KMS-11 (cell line): ENCODE data around the gene ACAD8.
A peak's percentile ranks its signal among the peaks of the same experiment; 100 is the strongest.

Experiments used
- H2AFZ ChIP-seq: fragments of 200-600 bp; sonication (generic); 2 replicates; pipeline ENCODE4 v1.6.1; 2016; ENCODE audit warnings: antibody characterized with exemption, mixed run types, low read depth
- H3K27ac ChIP-seq: fragments of 200-600 bp; sonication (generic); 2 replicates; pipeline ENCODE4 v1.6.1; 2016; ENCODE audit warnings: mild to moderate bottlenecking, mixed run types
- H3K27me3 ChIP-seq: fragments of 200-600 bp; sonication (generic); 2 replicates; pipeline ENCODE4 v1.6.1; 2017; ENCODE audit warnings: mild to moderate bottlenecking, low read depth, mixed run types, moderate library complexity; ENCODE audit not compliant: insufficient read depth
- H3K36me3 ChIP-seq: fragments of 200-600 bp; sonication (generic); 2 replicates; pipeline ENCODE4 v1.6.1; 2017; ENCODE audit warnings: mild to moderate bottlenecking, mixed run types; ENCODE audit not compliant: insufficient read depth
- H3K4me1 ChIP-seq: fragments of 200-600 bp; sonication (generic); 2 replicates; pipeline ENCODE4 v1.6.1; 2016; ENCODE audit warnings: mild to moderate bottlenecking, low read depth, mixed run types; ENCODE audit not compliant: poor library complexity, severe bottlenecking
- H3K4me2 ChIP-seq: fragments of 200-600 bp; sonication (generic); 2 replicates; pipeline ENCODE4 v1.7.0; 2016; ENCODE audit warnings: mild to moderate bottlenecking, mixed run types
- H3K4me3 ChIP-seq: fragments of 200-600 bp; sonication (generic); IDR thresholded peaks from 2 replicates; pipeline ENCODE4 v1.6.1; 2017; ENCODE audit warnings: low read depth, low read length, mixed read lengths; ENCODE audit not compliant: insufficient read depth
- H3K79me2 ChIP-seq: fragments of 200-600 bp; sonication (generic); 2 replicates; pipeline ENCODE4 v1.6.1; 2016; ENCODE audit warnings: low read depth, mixed run types; ENCODE audit not compliant: insufficient read depth
- H3K9ac ChIP-seq: fragments of 200-600 bp; sonication (generic); 2 replicates; pipeline ENCODE4 v1.6.1; 2016; ENCODE audit warnings: mild to moderate bottlenecking, mixed run types
- H4K20me1 ChIP-seq: fragments of 200-600 bp; sonication (generic); 2 replicates; pipeline ENCODE4 v1.6.1; 2016; ENCODE audit warnings: mild to moderate bottlenecking, mixed run types; ENCODE audit not compliant: insufficient read depth
- CTCF ChIP-seq: fragments of 200-600 bp; sonication (generic); conservative IDR thresholded peaks from 2 replicates; pipeline ENCODE4 v1.6.1; 2017; ENCODE audit warnings: low read depth, mild to moderate bottlenecking, antibody characterized with exemption, low read length, moderate library complexity, mixed read lengths

ACAD8 gene

GRCh38 chr11:134253188-134253993, at the start of gene ACAD8, which contains the start of gene THYN1:
TSS of gene ACAD8 (plus strand) at chr11:134253568. CDS start at chr11:134253601, 33 bp downstream.
TSS of gene THYN1 (minus strand) at chr11:134253352. CDS start at chr11:134252882, 470 bp downstream.
- H4K20me1 ChIP-seq = no peaks in the 10 kb centered on the region
- no peaks in the 10 kb centered on the region for H3K79me2 ChIP-seq
- no peak within 1 kb of the TSS for H3K4me3 ChIP-seq
- no peak within 1 kb of the TSS for H3K27ac ChIP-seq
- H3K36me3 ChIP-seq = no peaks in the 10 kb centered on the region
- no peaks in the 10 kb centered on the region for H3K27me3 ChIP-seq
- no peak for TF ChIP-seq CTCF
- H3K4me2 ChIP-seq = peak within 1 kb of the TSS; percentile 66
- H3K9ac ChIP-seq = peak within 1 kb of the TSS; percentile 27; the same call in 1 of the 2 replicates
- peaks cover 18% of the 10 kb centered on the region for H3K4me1 ChIP-seq
- peak within 1 kb of the TSS; percentile 89 for H2AFZ ChIP-seq

- no peak overlapping the region for H3K4me2 ChIP-seq
- no peak overlapping the region for H2AFZ ChIP-seq
- H3K4me3 ChIP-seq = no peak overlapping the region
- H3K9ac ChIP-seq = no peak overlapping the region
- peaks cover 5% of the 10 kb centered on the region; the same call in 1 of the 2 replicates for H3K79me2 ChIP-seq
- no peak for TF ChIP-seq CTCF
- 0 out of 2 replicates have a peak, but pooled peaks cover 4% of the 10 kb centered on the region for H3K36me3 ChIP-seq
- no peaks in the 10 kb centered on the region for H3K27me3 ChIP-seq
- H4K20me1 ChIP-seq = no peaks in the 10 kb centered on the region
- H3K4me1 ChIP-seq = no peaks in the 10 kb centered on the region
- H3K27ac ChIP-seq = no peak overlapping the region
Measured at GRCh38 chr11:134205729-134206128, 47.6 kb upstream of the ACAD8 start.

GRCh38 chr11:134206185-134206584, 47.2 kb upstream of the ACAD8 start:
- Histone ChIP-seq H3K27me3 (no peaks in the 10 kb centered on the region), H3K36me3 (0 out of 2 replicates have a peak, but pooled peaks cover 4% of the 10 kb centered on the region)

GRCh38 chr11:134207538-134208239, 45.7 kb upstream of the ACAD8 start:
- Histone ChIP-seq H3K79me2 (peaks cover 25% of the 10 kb centered on the region; the same call in 1 of the 2 replicates), H3K36me3 (0 out of 2 replicates have a peak, but pooled peaks cover 2% of the 10 kb centered on the region), H3K4me1 (no peaks in the 10 kb centered on the region), H3K27me3 (no peaks in the 10 kb centered on the region), H2AFZ (no peak overlapping the region), H4K20me1 (no peaks in the 10 kb centered on the region), H3K4me3 (no peak overlapping the region), H3K9ac (no peak overlapping the region), H3K4me2 (no peak overlapping the region), H3K27ac (no peak overlapping the region)
- TF ChIP-seq CTCF = peak; percentile 57

More at GRCh38 chr11:134206185-134206584, 47.2 kb upstream of the ACAD8 start:
- Histone ChIP-seq H3K27ac (no peak overlapping the region), H3K4me1 (no peaks in the 10 kb centered on the region), H2AFZ (no peak overlapping the region), H3K9ac (no peak overlapping the region), H3K4me3 (no peak overlapping the region), H3K4me2 (no peak overlapping the region), H4K20me1 (no peaks in the 10 kb centered on the region), H3K79me2 (peaks cover 10% of the 10 kb centered on the region; the same call in 1 of the 2 replicates)
- no peak for TF ChIP-seq CTCF
